Activated CD4-positive, CD25-positive, alpha-beta regulatory T cell treated with anti-CD3 and anti-CD28 coated beads, Interleukin-2, amount 50 U/mL, for 24 hours (primary cell): ENCODE measurements around the gene GABPA.
"Not testable (repeated sequence)": the region's sequence is repeated elsewhere in the genome, so short reads cannot be mapped to it uniquely, and the experiment has no call there.

ENCODE experiments used
- ATAC-seq, 2 donors: fragments of 150-1000 bp; cut with Tn5 transposase; one replicate each; pipeline ENCODE4 v1.10.0; 2021; ENCODE audit warnings: mild to moderate bottlenecking in 1 of 2, moderate library complexity in 1 of 2

GABPA gene

GRCh38 chr21:25742900-25743299 is 8.1 kb downstream of the GABPA start:
- no peak for ATAC-seq

- no peak for ATAC-seq
Observed at GRCh38 chr21:25744854-25745253, 10.1 kb downstream of the GABPA start.

GRCh38 chr21:25750085-25750484 is 15.3 kb downstream of the GABPA start:
- no peak for ATAC-seq

DNA sequence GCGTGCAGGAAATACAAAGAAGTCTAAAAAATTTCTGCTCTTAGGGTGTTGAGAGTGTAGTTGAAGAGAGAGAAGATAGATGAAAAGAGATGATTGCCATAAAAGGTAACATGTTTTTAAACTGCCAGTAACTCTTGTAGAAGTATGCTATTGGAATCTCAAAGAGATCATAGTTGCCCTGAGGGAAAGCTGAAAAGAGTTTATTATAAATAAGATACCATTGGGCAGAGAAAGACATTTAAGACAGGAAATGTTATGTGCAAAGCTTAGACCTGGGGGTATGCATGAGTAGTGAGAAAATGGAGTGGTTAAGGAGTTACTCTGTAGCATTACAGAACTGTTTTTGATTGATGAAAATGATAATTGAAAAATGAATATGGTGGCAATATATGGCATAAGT is 17.6 kb downstream of the GABPA start:
- no peak for ATAC-seq

DNA sequence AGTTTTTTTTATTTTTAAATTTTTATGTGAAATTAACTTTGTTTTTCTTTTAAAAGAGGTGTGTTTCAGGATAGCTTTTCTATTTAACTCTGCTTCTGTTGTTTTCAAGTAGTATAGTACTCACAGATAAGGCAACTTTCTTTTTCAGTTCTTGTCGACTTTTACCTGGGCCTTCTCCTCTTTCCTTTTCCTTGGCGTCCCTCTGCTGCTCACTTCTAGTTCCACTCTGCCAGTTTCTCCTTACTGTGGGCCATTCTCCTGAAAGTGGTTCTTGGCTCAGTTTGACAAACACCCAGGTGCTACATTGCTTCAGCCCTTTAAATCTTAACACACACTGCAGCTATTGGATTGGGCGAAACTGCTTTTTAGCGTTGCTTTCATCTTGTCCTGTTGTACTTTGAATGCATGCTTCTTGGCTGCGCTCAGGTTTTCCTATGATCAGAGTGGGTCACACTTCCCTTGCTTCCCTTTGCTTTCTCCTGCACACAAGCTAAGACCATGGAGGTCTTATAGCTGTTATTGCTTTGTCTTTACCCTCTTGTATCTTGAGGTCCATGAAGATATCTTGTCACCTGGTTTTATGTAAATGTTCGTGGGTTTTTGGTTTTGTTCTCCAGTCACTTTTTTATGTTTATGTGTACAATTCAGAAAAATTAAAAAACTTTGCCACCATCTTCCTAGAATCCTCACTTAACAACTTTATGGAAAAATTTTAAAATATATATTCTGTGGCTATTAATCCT is 21.6 kb downstream of the GABPA start:
- ATAC-seq, result no peak

DNA sequence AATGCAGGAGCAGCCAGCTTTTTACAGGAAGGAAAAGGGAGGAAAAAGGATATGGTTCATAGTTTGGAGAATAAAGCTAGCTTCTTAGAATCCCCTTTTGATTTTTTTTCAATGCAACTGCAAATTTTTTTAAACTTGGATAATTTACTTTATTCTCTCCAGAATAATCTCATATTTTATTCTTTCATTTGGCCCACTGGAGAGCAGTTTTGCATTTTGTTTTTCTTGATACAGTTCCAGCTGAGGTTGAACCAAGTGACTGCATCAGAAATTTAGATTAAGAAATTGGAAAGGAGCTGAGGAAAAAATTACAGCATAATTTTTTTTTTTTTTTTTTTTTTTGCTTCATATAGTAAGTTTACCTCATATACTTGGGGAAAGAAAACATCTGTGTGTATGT is 22.8 kb downstream of the GABPA start:
- no peak for ATAC-seq

- no peak for ATAC-seq
Observed at GRCh38 chr21:25759573-25759972, 24.8 kb downstream of the GABPA start.

DNA sequence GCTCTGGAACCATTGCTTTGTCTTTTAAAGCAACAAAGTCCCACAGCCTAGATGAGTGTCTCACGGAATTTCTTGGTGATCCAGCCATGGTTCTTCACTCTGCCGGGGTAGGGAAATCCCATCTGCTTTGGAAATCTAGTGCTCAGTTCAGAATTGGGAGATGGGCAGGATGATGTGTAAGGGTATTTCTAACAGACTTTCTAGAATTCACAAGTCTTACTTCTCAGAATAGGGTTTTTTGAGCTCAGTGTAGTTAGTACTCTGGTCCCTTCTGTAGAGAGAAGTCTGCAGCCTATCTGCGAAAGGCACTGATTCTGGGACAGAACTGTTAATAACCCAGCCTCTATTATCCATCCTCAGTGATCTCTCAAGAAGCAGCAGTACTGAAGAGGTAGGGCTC is 25.3 kb downstream of the GABPA start:
- no peak for ATAC-seq

DNA sequence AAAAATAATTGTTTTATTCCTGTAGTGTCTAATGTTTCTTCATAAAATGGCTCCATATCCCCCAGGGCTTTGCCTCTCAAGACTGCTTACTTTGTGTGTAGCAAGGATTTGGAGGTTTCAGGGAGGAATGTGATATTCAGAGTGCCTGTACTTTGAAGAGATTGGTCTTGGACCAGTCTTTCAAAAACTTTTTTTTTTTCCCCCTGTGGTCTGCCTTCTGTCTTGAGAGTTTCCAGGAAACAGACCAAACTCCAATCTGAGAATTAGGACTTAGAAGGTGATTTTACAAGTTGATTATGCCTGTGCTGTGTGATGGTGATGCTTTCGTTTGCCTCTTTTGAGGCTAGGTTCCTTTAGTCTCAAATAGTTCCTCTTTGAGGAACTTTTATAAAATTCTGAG is 25.9 kb downstream of the GABPA start:
- ATAC-seq, result no peak

DNA sequence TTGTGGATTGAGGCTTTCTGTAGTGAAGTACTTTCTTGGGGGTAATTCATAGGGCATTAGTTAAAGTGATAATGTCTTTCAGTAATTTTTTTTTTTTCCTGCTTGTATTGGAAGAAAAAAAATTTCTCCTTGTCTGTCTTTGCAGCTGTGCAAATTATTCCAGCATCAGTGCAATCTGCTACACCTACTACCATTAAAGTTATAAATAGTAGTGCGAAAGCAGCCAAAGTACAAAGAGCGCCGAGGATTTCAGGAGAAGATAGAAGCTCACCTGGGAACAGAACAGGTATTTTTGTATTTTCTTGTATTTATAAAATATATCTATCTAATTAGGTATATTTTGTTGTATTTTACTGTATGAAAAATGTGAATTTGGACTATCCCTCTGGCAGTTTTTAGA is 29.3 kb downstream of the GABPA start:
- ATAC-seq, result no peak

DNA sequence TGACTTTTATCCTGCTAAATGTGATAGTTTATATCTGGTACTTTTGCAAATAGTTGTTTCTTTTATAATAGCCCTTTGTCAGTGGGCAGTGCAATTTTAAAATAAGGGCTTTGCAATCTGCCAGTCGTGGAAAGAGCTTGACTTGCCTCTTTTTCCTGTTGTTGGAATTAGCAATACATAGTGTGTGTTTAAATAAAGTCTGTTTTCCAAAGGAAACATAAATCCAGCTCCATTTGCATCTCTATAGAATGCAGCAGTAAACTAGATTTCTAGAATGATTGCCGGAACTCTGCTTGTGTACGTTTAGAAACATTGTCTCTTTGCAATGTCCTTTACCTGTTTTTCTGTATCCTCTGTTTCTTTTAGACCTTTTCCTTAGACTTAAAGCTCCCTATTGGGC is 33.1 kb downstream of the GABPA start:
- no peak for ATAC-seq

DNA sequence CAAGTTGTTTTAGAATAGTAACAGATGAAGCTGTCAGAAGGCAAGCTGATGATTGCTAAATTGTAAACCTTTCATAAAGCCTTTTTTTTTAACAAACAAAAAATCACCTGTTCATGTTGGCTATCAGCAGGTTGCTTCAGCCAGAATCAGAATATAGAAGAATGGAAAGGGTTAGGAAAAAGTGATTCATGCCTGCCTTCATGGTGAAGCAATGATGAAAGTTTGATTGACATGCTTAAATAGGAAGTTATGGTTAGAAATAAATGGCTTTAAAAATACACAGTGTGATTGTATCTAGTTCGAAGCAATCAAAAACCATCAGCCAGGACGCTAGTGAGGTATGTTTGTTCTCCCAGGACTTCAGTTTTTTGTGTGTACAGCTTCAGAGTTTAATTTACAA is 37.9 kb downstream of the GABPA start:
- no peak for ATAC-seq

DNA sequence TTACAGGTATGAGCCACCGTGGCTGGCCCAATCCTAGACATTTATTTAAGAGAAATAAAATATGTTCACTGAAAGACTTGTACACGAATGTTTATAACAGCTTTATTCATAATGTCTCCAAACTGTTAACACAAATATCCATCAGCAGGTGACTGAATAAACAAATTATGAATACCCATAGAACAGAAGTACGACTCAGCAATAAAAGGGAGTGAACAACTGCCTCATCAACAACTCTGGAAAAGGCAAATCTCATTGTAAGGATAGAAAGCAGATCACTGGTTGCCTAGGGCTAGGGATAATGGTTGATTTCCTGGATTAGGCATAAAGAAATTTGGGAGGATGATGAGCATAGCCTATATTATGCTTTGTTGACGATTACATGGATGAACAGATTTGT is 41.7 kb downstream of the GABPA start:
- no peak for ATAC-seq

- not testable (repeated sequence) for ATAC-seq
Observed at GRCh38 chr21:25778126-25778875, 43.5 kb downstream of the GABPA start.

DNA sequence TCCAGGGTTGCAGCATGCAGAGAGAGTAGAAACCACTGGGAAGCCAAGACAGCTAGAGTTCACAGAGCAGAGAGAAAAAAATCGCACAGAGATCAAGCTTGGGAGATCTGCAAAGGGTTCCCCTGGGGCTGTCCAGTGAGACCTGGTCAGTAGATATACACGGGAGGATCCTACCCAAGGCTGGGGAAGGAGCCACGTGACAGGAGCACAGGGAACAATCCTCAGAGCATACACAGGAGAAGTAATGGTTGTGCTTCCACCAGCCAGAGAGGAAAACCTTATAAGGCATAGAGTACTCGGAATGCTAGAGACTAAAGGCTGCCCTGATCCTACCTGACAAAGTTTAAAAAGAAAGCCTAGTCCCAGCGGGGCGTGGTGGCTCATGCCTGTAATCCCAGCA is 53.9 kb downstream of the GABPA start:
- no peak for ATAC-seq

DNA sequence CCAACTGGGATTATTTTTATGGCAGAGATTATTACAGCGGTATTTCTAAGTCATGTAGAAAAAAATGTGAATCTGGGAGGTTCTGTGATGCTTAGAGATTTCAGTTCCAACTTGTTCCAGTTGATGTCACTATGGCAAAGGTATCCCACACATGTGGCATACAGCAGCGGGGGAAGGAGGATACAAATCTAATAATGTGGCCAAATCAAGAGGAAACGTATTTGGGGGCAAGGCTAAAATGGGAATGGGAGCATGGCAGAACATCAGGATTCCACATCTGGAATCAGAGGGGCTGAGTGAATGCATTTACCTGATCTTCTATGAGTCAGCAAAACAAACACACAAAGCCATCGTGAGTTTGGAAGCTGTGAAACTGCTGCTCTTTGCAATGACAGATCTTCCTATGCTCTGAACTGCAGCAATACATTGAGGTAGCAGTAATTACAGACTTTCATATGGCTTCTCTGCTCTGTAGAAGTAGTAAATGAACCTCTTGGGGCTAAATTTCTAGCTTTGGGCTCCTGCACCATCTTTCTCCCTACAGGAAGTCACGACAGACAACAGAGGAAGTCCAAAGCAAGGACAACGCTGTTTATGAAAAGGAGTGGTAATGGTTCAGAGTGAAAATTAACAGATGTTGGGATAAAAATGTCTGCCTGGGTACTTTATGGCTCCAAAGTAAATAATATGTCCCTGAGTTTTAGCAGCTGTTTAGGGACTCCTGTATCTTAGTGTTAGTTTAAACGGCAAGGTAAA is 55.5 kb downstream of the GABPA start:
- ATAC-seq, result peak; percentile 48 to 51

- no peak for ATAC-seq
Observed at GRCh38 chr21:25790878-25791204, 56.1 kb downstream of the GABPA start.

DNA sequence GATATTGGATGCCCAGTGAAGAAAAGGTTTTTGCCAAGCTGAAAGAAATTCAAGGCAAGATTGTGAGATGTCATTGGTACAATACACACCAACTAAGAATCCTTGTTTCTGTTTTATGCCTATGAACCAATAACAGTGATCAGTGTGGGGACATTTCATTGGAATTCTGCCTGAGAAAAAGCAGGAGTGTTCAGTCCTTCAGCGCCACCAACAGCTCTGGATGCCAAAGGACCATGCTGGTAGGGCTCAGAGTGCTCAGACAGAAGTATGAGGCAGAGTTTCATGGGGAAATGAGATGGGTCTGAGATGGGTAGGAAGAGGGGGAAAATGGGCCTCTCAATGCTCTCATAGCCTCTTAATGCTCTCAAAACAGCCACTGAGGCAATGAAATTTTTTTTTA is 56.5 kb downstream of the GABPA start:
- no peak for ATAC-seq

GRCh38 chr21:25801217-25802014 is 66.6 kb downstream of the GABPA start:
- peak; percentile 96 to 97 for ATAC-seq

DNA sequence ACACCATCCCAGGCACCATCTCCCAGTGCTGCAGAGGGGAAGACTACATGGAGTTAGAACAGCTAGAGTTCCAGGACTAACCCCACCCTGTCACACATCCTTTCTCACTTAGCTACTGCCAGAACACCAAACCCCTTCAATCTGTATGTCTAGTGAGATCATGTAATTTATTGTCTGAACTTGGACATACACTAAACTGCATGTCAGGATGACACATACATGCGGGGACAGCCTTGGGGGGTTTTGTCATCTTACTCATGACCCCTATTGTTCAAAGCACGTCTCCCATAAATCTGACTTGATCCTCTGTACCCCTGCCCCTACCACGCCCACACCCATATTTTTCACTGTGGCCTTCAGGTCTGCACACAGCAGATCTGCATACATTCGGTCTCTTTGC is 71.3 kb downstream of the GABPA start:
- no peak for ATAC-seq

DNA sequence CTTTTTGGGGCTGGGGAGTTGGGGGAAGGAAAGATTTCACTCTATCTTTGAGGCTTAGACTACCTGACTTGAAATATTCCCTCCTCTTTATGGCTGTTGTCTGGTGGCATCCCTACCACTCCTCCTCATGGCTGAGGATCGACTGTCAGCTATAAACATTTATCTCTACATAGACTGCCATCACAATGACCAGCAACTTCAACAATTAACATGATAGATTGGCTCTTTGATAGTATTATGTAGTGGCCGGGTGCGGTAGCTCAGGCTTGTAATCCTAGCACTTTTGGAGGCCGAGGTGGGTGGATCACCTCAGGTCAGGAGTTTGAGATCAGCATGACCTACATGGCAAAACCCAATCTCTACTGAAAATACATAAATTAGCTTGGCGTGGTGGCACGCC is 72.4 kb downstream of the GABPA start:
- no peak for ATAC-seq

DNA sequence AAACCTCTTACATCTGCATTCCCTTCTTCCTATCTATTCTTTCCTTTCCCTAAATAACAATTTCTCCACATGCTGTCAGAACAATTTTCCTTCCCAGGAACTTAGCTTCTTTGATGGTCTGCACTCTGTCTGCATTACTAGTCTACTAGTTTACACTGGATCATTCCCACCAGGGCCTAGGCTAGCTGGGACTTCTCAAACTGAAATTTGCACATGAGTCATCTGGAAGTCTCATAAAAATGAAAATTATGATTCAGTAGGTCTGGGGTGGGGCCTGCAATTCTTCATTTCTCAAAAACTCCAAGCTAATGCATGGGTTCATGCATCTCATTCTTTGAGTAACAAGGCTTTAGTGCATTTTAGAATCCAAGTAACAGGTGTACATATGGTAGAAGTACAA is 74.2 kb downstream of the GABPA start:
- peak in 1 of 2 donors; percentile 45 for ATAC-seq

DNA sequence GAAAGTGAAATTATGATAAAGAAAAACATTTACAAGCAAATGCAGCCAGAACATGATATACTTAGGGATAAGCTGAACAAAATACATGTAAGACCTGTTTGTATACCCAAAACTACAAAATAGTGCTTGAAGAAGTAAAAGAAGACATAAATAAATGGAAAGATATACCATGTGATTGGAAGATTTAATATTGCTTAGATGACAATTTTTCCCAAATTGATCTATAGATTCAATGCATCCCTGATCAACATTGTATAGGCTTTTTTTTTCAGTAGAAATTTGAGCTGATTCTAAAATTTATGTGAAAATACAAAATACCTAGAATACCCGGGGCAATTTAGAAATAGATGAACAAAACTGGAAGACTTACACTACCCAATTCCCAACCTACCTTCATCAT is 76.4 kb downstream of the GABPA start:
- no peak for ATAC-seq
